Hepatocyte (in vitro differentiated cells): ENCODE measurements around the gene PSMG4. TPM values are rescaled to one million over a fixed set of nuclear protein-coding genes. Genes with fewer than 3 reads are reported as not detected.

Experiments used
- DNase-seq: peaks from one replicate; pipeline ENCODE4 v3.0.0-alpha.2; 2016; ENCODE audit warnings: low spot score
- H2AFZ ChIP-seq: fragments of 200-600 bp; sonication (generic); 2 replicates; pipeline ENCODE4 v1.6.0; 2016; ENCODE audit warnings: antibody characterized with exemption, mild to moderate bottlenecking
- H3K27ac ChIP-seq: fragments of 200-600 bp; sonication (generic); 2 replicates; pipeline ENCODE4 v1.5.1; 2016; ENCODE audit warnings: mild to moderate bottlenecking
- H3K27me3 ChIP-seq: fragments of 200-600 bp; sonication (generic); 2 replicates; pipeline ENCODE4 v1.6.1; 2016
- H3K36me3 ChIP-seq: fragments of 200-600 bp; sonication (generic); replicated peaks from 2 replicates; pipeline ENCODE4 v1.5.1; 2016; ENCODE audit warnings: low read depth; ENCODE audit not compliant: insufficient read depth
- H3K4me1 ChIP-seq: fragments of 200-600 bp; sonication (generic); 2 replicates; pipeline ENCODE4 v1.5.1; 2016; ENCODE audit warnings: mild to moderate bottlenecking, moderate library complexity; ENCODE audit not compliant: insufficient read depth
- H3K4me2 ChIP-seq: fragments of 200-600 bp; sonication (generic); 2 replicates; pipeline ENCODE4 v1.6.0; 2016
- H3K4me3 ChIP-seq: fragments of 200-600 bp; sonication (generic); 2 replicates; pipeline ENCODE4 v1.5.1; 2016; ENCODE audit warnings: mild to moderate bottlenecking
- H3K79me2 ChIP-seq: fragments of 200-600 bp; sonication (generic); 2 replicates; pipeline ENCODE4 v1.6.0; 2017; ENCODE audit warnings: mild to moderate bottlenecking
- H3K9me2 ChIP-seq: fragments of 200-600 bp; sonication (generic); replicated peaks from 2 replicates; pipeline ENCODE4 v1.6.0; 2017; ENCODE audit warnings: mild to moderate bottlenecking; ENCODE audit not compliant: insufficient read depth
- H3K9me3 ChIP-seq: fragments of 200-600 bp; sonication (generic); 2 replicates; pipeline ENCODE4 v1.5.1; 2016; ENCODE audit warnings: low read depth, mild to moderate bottlenecking
- H4K20me1 ChIP-seq: fragments of 200-600 bp; sonication (generic); 2 replicates; pipeline ENCODE4 v1.6.0; 2016; ENCODE audit warnings: mild to moderate bottlenecking; ENCODE audit not compliant: insufficient read depth, poor library complexity, severe bottlenecking
- CTCF ChIP-seq: fragments of 200-600 bp; sonication (generic); IDR thresholded peaks from 2 replicates; pipeline ENCODE4 v1.5.1; 2016; ENCODE audit warnings: antibody characterized with exemption, mild to moderate bottlenecking; ENCODE audit not compliant: poor library complexity
- EZH2 ChIP-seq: fragments of 200-600 bp; sonication (generic); IDR thresholded peaks from 2 replicates; pipeline ENCODE4 v1.6.1; 2016; ENCODE audit warnings: antibody characterized with exemption, mild to moderate bottlenecking, borderline replicate concordance
- EZH2phosphoT487 ChIP-seq: fragments of 200-600 bp; sonication (generic); IDR thresholded peaks from one replicate; pipeline ENCODE4 v1.6.1; 2018; ENCODE audit warnings: antibody characterized with exemption, mild to moderate bottlenecking, low read depth, moderate library complexity; ENCODE audit not compliant: unreplicated experiment, severe bottlenecking
- WGBS: methylation state at CpG from one replicate; pipeline ENCODE4 v1.1.6; 2016; ENCODE audit warnings: low lambda C conversion rate; ENCODE audit errors: missing lambda C conversion rate; 5-methylcytosine and 5-hydroxymethylcytosine counted together
- polyA plus RNA-seq: library from polyadenylated mRNA; unstranded; fragments of >200 nt; fragmentation: Nextera tagmentation; extraction: Ambion mirVana; gene quantifications from 2 replicates; pipeline ENCODE4 v1.2.1, GENCODE V29; 2016
- total RNA-seq: library from RNA; depleted of rRNA; stranded (reverse); fragments of >200 nt; gene quantifications from 2 replicates; pipeline ENCODE4 v1.2.3, GENCODE V29; 2014

Gene PSMG4
- total and polyA plus RNA-seq, 2 experiments from 2014 or later = 15.5 to 26.4 TPM

DNA sequence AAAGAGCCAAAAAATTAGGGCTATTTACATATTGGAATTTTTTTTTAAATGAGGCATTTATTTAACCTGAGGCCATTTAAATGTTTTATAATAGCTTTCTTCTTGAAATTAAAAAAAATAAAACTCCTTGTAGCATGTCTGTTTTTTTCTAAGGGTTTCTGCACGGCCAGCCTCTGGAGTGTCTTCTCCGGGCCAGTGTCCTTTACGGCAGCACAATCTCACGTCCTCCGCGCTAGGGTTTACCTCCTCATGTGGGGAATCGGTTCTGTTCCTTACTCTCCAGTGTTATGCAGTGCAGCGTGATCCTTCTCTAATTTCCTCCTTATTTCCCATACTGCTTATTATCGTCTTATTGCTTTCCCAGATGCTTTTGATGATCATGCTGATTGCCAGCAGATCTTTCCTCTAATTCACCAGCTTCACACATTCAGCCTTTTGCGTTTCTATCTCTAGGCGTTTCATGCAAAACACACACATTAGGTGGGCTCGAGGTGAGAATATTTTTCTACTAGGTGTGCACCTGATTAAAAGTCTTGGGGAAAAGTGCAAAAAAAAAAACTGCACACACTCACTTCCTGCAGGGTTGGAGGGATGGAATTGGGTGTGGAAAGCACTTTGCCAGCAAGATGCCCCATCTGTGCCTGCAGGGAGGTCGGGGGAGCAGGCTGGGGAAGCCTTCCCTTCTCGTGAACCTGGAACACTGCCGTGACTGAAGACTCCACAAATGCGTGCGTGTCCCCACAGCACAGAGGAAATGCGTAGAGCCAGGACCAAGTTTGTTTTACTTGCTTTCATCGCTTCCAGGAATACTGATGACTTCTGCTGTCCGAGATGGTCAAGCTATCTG lies 56.1 kb downstream of the PSMG4 start:
- Histone ChIP-seq H3K4me1 (no peaks in the 10 kb centered on the region), H3K36me3 (no peaks in the 10 kb centered on the region), H3K4me3 (no peak overlapping the region), H3K4me2 (no peak overlapping the region), H2AFZ (no peak overlapping the region), H3K27ac (no peak overlapping the region), H3K9me3 (no peaks in the 10 kb centered on the region), H3K79me2 (no peaks in the 10 kb centered on the region), H4K20me1 (no peaks in the 10 kb centered on the region), H3K27me3 (no peaks in the 10 kb centered on the region), H3K9me2 (no peaks in the 10 kb centered on the region)
- 93% methylated on average over 20 of the region's 20 CpGs for WGBS
- no peak for TF ChIP-seq EZH2phosphoT487
- TF ChIP-seq EZH2 = no peak
- TF ChIP-seq CTCF = no peak
- DNase-seq = no peak

DNA sequence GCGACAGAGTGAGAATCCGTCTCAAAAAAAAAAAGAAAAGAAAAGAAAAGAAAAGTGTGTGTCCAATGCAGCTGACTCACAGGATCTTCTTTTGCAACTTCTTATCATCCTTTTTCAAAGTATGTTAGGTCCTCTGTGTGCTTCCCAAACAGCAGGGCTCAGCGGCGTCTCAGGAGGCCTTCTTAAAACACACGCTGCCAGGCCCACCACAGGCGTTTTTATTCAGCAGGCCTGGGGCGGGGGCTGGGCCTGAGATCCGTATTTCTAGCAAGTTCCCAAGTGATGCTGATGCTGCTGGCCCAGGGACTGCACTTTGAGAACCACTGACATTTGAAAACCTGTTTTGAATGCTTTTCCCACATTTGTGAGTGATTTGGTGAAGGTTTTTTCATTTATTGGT lies 57.1 kb downstream of the PSMG4 start:
- Histone ChIP-seq H4K20me1 (no peaks in the 10 kb centered on the region), H3K4me1 (no peaks in the 10 kb centered on the region), H3K27ac (no peak overlapping the region), H3K79me2 (no peaks in the 10 kb centered on the region), H2AFZ (no peak overlapping the region), H3K27me3 (no peaks in the 10 kb centered on the region), H3K4me2 (no peak overlapping the region), H3K4me3 (no peak overlapping the region), H3K9me2 (no peaks in the 10 kb centered on the region), H3K9me3 (no peaks in the 10 kb centered on the region), H3K36me3 (no peaks in the 10 kb centered on the region)
- DNase-seq = no peak
- WGBS = 77% methylated on average over 8 of the region's 8 CpGs
- TF ChIP-seq EZH2 (no peak), CTCF (no peak), EZH2phosphoT487 (no peak)

DNA sequence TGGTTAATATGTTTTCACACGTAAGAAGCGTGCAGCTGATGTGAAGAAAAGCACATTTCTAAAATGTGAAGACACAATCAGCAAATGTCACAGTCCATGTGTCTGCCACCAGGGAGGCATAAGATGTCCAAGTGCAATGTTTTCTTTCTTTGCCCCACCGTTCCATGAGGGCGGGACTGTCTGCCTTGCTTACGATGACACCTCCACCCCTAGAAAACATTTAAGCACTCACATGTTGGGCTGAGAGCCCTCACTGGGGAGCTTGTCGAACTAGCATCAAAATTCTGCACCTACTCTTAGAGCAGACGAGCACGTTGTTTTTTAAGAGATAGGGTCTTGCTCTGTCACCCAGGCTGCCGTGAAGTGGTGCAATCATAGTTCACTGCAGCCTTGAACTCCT lies 57.6 kb downstream of the PSMG4 start:
- Histone ChIP-seq H3K27ac (no peak overlapping the region), H3K4me1 (no peaks in the 10 kb centered on the region), H4K20me1 (no peaks in the 10 kb centered on the region), H3K36me3 (no peaks in the 10 kb centered on the region), H3K79me2 (no peaks in the 10 kb centered on the region), H3K9me2 (no peaks in the 10 kb centered on the region), H2AFZ (no peak overlapping the region), H3K27me3 (no peaks in the 10 kb centered on the region), H3K4me3 (no peak overlapping the region), H3K9me3 (no peaks in the 10 kb centered on the region), H3K4me2 (no peak overlapping the region)
- TF ChIP-seq EZH2phosphoT487 = no peak
- TF ChIP-seq EZH2 = no peak
- TF ChIP-seq CTCF = no peak
- 92% methylated on average over 9 of the region's 9 CpGs for WGBS
- no peak for DNase-seq
